NCI-H2196 (cell line): Measurements from ENCODE around the gene NHS.
"Not testable (repeated sequence)": the region's sequence is repeated elsewhere in the genome, so short reads cannot be mapped to it uniquely, and the experiment has no call there.

Experiments used
- DNase-seq: peaks from one replicate; lab custom pipeline; 2025; ENCODE audit not compliant: unreplicated experiment; lab: John Stamatoyannopoulos, UW

NHS gene

DNA sequence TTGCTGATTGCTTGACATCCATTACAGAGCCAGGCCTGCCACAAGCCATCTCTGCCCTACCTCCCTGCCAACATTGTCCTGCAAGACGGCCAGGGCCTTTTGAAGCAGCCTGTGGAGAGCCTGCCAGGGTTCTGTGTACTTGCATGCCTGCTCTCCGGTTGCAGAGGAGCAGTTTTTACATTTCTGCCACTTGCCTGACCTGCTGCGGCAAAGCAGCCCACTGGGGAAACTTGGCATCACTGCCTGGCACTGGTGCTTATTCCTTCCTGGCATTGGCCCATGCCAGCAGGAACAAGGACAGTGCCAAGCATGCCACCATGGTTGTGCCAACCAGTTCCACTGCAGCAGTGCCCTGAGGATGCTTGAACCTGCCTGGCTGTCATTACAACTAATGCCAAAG lies 167.1 kb downstream of the NHS start:
- DNase-seq, result peak; percentile 11

DNA sequence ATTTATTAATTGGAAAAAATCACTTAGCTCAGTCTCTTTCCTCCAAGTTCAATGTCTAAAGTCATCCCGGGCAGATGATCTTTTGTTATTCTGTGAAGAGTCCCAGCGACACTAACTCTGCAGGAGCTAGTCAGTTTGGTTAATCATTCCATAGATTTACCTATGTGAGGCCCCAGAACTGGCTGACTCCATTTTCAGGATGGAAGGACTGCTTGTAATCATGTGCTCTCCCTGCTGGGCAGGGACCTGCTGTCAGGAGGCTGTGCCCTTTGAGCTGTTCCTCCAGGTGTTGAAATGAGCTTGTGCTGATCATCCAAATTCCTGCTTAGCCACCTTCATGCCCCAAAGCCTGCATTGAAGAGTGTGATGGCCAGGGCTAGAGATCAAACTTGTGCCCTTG lies 169.8 kb downstream of the NHS start:
- DNase-seq, result no peak

DNA sequence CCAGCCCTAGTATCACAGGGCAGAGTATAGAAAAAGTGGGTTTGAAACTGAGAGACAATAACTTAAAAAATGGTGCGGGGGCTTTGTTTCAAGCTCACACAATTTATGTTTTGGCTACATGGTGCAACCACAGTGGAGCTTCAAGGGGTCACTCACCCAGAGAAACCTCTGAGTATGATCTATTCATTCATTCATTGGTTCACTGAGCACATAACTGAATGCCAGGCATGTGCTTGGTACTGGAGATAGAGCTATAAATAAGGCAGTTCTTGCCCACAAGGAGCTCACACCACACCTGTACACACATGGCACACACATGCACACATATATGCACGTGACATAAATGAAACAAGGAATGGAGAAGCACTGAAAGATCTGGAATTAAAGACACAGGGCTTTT lies 171.4 kb downstream of the NHS start:
- DNase-seq, result no peak

DNA sequence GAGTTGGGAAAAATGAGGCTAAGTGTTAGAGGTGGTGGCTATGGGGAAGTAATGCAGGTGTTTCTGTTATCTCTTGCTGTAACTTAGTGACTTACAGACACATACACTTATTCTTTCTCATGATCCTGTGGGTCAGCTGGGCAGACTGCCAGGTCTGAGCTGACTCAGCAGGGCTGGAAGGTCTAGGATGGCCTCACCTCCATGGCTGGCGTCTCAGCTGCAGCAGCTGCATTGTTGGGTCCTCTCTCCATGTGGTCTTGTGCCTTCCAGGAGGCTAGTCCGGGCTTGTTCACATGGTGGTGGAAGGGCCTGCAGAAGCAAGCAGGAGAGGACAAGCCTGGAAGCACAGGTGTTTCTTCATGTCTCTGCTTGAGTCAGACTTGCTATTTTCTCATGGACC lies 172.7 kb downstream of the NHS start:
- peak; percentile 76 for DNase-seq

DNA sequence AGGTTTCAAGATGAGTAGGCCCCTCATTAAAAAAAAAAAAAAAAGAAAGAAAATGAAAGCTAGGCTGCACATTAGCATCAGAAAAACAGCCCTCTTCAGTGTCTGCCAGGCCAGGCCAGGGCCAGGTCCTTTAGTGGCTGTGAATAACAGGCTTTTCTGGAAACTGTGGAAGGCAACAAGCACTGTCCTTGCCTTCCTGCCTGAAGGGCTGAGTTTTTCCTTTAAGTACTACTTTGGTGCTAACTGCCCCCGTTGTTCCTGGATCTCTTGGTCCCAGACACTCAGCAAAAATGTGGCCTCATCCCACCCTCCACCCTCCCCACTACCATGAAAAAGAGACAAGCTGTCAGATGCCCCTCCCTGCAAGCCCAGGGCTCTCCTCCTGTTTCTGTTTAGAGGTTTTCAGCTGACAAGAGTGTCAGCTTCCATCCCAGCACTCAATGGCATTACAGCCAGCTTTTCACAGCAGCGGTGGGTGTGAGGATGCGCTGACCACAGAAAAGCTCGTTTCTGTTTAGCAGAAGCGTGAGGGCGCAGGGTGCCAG lies 174.2 kb downstream of the NHS start:
- DNase-seq, result no peak

DNA sequence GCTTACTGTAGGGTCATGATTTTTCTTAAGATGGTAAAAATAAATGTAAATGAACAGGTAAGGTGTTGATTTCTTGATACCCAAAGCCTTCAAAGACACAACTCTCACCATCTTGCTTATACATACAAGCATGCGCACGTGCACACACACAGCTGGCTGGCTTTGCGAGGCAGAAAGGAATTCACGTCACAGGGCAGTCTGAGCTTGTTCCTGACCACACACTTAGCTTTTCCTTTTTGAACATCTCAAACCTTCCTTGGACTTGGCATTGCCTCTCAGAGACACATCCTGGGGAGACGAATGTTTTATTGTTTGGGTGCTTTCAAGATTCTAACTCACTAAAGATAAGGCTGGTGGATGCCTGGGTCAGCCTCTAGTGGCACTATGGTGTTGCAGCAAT lies 175.0 kb downstream of the NHS start:
- DNase-seq, result no peak

DNA sequence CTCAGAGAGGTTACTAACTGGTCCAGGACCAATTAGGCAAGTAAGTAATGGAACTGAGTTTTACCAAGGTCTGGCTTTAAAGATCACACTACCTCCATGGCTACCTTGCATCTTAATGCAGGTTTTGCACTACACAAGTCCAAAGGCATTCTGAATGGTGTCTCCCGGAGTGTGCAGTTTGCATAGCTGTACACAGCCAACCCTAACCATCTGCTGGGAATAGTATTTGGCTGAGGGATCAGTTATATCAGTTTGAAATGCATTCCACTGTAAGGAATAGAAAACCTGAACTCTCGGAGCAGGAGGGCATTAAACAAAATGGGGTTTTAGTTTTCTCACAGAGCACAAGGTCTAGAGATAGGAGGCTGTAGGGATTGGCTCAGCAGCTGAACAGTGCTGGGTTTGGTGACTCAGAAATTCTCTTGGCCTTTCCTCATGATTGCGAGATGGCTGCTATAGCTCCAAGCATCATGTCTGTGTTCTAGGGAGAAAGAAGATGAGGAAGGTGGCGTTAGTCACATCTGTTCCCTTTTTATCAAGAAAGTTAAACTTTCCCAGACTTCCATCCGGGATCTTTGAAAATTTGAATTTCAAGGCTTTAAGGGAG lies 177.1 kb downstream of the NHS start:
- DNase-seq, result no peak

DNA sequence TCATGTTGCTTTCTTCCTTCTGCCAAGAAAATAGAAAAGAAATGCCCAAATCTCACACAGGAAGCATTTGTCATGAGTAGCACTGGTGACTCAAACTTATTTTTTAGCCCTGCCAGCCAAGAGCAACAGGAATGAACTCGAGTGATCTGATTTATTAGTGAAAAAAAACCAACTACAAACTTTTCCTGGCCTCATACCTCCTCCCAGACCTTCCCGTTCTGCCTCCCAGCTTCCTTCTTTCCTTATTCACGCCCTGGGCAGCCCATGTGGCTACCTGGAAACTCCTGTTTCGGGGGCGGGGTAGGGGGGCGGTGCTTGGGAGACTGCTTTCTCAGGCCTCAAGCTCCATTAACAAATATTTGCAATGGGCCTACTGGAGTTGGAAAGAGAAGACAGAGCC lies 178.5 kb downstream of the NHS start:
- DNase-seq, result no peak

DNA sequence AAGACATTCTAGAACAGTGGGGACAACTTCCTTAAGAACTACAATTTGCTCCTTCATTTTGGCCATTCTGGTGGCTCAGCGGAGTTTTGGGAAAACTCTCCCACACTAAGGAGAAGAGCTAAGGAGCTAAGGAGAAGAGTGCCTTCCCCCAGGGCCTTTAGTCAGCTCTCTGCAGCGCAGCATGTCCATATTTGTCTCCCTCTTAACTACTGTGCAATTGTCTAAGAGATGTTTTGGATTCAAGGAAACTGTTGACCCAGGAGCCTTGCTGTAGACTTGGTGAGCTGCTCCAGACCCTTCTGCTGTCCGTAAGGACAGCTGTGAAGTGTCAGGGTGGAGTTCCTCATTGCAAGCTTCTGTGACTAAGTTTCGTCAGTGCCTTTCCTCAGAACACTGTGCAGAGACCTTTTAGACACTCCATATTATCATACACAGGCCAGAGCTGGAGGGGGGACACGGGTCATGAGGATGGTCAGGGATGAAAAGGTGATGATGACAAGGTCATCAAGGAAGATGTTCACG lies 179.0 kb downstream of the NHS start:
- DNase-seq, result no peak

DNA sequence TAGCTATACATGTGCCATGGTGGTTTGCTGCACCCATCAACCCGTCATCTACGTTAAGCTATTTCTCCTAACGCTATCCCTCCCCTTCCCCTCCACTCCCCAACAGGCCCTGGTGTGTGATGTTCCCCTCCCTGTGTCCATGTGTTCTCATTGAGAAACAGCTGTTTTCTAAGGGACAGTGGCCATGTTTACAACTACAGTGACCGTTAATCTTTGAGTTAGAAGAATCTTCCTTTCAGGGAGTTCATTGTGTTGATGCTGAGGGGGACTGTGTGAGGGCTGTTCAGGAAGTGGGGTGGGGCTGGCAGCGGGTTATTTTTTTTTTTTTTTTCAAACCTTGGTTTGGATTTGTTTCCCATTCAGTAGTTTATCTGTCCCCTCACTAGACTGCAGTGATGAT lies 179.9 kb downstream of the NHS start:
- no peak for DNase-seq

DNA sequence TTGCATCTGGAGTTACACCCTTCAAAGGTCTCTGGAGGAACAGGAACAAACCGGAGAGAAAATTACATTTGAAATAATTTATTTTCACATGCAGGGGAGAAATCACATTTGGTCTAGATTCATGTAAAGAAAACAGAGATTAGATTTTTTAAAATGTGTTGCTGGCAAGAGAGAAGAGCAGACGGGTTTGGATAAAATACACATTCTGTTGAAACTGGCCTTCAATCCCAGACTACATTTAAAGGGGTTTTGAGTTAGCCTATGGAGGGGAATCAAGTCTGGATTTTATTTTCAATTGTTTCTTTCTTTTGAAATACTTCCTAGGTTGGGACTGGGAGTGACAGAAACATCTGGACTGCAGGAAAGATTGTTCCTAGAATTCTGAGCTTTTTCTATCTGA lies 180.8 kb downstream of the NHS start:
- DNase-seq, result no peak

DNA sequence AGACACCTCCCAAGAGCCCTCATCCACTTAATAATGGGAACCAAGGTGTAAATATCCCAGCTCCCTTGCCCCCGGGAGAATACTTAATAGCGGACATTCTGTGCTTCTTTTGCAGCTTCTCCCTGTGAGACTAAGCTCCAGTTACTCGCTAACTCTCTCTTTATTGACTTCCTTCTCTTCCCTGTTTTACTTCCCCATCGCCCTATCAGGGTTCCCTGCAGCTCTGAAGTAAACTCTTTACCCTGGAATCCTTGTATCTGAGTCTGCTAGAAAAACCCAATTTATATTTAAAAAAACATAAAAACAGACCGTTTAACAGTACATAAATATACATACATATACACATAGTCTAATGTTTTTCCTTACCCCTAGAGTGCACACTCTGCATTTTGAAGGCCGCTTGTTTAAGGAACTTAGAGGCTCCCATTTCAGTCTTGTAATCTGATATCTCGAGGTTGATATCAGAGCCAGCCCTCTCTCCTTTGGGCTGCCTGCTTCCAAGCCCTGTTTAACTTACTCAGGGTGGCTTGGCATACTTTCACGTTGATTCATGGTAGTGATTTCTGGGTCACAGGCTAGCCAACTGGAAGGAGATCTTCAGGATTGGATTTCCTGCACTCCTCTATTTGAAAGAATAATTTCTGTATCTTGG lies 184.9 kb downstream of the NHS start:
- no peak for DNase-seq

DNA sequence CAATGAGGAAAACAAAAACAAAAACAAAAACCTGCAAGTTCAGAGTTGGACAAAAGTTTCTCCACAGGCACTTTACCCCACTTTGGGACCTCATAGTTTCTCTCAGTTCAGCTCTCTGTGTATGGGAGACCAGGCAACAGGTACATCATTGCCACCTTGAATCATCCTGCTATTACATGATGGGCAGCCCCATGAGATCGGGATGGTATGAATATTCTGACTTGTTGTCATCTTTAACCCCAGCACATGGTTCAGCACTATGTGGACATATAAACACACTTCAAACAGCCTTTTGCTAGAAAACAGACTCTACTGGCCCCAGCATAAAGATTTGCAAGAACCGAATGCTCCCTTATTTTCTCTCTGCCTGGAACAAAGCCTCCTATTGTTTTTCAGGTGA lies 185.4 kb downstream of the NHS start:
- no peak for DNase-seq

DNA sequence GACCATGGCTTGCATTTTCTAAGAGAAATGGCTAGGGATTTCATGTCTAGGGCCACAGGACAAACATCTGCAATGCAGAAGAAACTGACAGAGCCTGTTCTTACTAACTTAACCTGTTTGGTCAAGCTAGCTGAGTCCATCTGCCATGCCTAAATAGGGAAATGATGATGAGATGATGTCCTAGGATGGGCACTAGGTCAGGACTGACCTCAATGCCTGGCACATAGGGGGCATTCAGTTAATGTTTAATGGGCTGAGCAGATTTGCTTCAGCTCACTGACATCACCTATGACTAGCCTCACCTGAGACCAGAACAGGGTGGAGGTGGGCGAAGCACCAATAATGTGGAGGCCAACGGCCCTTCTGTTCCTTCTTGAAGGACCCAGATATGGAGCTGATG lies 188.1 kb downstream of the NHS start:
- DNase-seq, result no peak

DNA sequence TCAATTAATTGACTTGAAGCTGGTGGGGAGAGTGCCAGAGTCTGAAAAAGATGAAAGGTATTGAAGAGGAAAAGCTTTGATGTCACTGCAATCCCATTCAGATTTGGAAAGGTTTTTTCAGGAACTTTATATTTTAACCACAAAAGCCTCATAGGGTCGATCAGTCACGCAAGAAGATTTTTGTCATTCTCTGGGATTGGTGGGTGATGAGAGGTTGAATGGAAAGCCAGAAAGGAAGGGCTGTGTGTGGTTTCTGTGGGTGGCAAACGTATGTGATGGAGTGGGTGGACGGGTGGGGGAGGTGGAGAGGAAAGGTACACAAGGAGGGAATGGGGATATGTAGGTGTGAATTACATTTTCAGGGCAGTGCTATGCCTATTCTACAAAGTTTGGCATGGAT lies 188.5 kb downstream of the NHS start:
- DNase-seq, result no peak

DNA sequence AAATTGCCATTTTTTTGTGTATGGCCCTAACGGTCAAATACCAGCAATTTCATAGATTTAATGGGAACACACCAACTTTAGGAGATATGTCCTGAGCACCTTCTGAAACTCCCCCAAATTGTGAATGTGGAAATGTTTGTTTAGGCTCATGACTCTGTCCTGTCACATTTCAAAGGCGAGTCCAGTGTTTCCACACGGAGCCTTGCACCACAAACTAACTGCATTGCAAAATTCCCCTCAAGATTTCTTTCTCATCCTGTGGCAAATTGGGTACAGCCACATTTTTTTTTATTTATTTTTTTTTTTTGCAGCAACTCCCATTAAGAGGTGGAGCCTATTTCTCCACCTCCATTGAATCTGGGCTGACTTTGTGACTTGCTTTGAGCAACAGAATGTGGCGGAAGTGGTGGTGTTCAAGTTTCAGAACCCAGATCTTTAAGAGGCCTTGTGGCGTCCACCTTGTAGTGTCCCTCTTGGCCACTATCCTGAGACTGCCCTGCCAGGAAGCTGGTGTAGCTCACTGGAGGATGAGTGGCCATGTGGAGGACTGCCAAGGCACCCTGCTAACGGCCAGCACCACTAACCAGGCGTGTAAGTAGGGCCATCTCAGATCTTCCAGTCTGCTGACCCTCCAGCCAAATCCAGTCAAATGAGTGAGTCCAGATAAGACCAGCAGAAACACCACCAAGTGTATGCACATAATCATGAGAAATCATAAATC lies 189.8 kb downstream of the NHS start:
- no peak for DNase-seq

DNA sequence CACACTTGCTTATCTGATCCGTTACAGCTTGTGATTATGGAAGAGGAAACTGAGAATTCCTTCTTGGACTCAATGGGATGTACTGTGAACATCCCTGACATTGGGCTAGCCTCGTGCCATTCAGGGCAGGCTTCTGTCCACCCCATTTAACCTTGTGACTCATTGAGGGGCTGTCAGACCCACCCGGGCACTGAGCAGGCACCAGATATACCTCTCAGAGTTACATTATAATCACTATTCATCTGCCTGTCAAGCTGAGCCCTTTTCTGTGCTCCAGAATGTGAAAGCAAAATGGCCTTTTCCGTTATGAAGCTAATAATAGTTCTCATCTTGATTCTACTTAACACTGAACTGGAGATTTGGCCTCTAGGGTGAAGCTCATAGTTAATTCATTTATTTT lies 191.7 kb downstream of the NHS start:
- no peak for DNase-seq

DNA sequence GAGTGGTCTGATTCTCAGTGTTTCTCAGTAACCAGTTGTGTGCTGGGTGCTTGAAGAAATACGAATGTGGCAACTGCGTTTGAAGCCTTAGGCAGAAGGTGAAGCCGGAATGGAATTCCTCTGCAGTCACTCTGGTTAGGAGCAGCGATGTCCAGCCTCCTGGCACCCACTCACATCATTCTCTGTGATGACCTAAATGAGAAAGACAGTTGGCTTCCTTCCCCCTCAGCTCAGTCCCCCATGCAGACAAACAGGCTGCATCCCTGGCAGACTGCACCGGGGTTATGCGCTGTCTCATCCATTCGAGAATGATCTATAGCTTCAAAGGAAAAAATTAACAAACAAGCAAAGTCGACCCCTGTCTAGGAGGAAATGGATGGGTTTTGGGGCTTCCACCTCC lies 192.2 kb downstream of the NHS start:
- no peak for DNase-seq

DNA sequence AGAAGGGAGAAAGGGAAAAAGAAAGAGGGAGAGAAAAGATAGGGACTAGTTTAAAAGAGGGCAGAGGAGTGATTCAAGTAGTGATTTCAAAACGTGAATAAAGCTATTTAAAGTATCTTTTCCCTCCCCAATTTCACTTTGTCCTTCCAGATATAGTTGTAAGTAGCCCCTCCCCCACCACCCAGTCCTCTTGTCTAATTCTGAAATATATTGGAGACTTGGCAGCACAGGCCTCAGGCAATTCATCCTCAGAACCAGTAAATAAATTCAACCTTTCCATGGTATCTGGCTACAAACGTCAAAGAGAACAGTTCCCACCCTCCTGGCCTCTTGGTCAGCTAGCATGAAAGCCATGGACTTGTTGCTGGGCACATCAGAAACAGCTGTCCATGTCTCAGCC lies 192.8 kb downstream of the NHS start:
- DNase-seq, result no peak

DNA sequence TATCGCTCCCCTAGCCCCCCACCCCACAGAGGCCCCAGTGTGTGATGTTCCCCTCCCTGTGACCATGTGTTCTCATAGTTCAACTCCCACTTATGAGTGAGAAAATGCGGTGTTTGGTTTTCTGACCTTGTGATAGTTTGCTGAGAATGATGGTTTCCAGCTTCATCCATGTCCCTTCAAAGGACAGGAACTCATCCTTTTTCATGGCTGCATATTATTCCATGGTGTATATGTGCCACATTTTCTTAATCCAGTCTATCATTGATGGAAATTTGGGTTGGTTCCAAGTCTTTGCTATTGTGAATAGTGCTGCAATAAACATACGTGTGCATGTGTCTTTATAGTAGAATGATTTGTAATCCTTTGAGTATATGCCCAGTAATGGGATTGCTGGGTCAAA lies 193.8 kb downstream of the NHS start:
- DNase-seq, result not testable (repeated sequence)

DNA sequence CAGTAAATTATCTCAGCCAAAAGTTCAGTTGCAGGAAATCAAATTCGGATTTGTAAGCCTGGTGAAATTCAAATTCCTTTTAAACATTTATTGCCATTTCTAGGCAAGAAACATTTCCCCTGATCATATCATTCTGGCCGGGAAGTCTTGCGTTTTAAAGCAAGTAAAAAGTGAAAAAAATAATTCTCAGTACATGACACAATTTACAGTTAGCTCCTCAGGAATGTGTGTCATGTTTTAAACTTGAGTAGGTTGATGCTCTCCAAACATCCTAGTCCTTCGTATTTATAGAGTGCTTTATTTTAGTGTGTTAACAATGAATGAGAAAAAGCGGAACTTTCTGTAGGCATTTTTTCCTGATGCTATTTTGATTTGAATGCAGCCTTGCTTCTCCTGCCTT lies 204.0 kb downstream of the NHS start:
- no peak for DNase-seq

DNA sequence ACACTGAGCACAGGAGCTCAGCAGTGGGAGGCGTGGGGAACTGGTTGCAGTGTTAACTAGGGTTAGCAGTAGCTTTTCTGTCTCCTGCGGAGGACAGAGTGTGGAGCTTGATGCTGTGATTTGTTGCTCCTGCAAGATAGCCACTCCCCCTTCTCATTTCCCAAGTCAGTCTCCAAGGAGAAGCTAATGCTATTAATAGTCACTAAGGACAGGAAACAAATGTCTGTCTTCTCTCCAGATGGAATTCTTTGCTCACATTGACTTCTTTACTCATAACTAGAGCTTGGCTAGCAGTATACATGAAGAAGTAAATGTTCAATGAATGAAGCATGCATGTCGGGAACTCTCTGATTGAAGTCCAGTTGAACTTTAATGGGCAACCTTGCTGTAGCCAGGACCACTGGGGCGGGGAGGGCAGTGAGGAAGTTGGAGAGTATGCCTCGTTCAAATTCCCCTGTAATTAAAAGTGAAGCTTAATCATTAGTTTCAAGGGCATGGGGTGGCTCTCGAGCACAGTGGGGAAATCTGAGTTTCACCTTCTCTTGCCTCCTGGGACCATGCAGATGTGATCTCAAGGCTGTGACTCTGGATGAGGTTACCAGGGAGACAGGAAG lies 205.6 kb downstream of the NHS start:
- no peak for DNase-seq
